D721Med (cell line): ENCODE data around the gene CEBPZ.
"Not testable (repeated sequence)": the region's sequence is repeated elsewhere in the genome, so short reads cannot be mapped to it uniquely, and the experiment has no call there.

ENCODE experiments used
- DNase-seq: peaks from one replicate; pipeline ENCODE4 v3.0.0; 2011; ENCODE audit warnings: low spot score; ENCODE audit not compliant: insufficient read length
- FAIRE-seq: peaks from 2 replicates; lab custom pipeline; 2011; peaks lifted over from hg19 to GRCh38; lab: Jason Lieb, UNC
- CTCF ChIP-seq: IDR thresholded peaks from 2 replicates; pipeline ENCODE4 v1.5.1; 2012; ENCODE audit warnings: mild to moderate bottlenecking, control low read depth; ENCODE audit not compliant: insufficient read depth; ENCODE audit errors: missing control alignments

Gene CEBPZ

GRCh38 chr2:37243435-37243834 lies 12.0 kb upstream of the CEBPZ start:
- no peak for DNase-seq
- no peak for TF ChIP-seq CTCF
- FAIRE-seq: no peak

- DNase-seq (no peak), FAIRE-seq (no peak)
- TF ChIP-seq CTCF: no peak
These were observed 936 bp upstream of the CEBPZ start for GRCh38 chr2:37232131-37232933.

- no peak for TF ChIP-seq CTCF
- FAIRE-seq: no peak
- no peak for DNase-seq
These were observed 815 bp downstream of the CEBPZ start for GRCh38 chr2:37230581-37230980.

- no peak for DNase-seq
- FAIRE-seq: no peak
- no peak for TF ChIP-seq CTCF
These were observed 2.6 kb downstream of the CEBPZ start for GRCh38 chr2:37228788-37229187.

GRCh38 chr2:37226863-37227262 lies 4.5 kb downstream of the CEBPZ start:
- TF ChIP-seq CTCF: no peak
- DNase-seq: no peak
- FAIRE-seq: no peak

GRCh38 chr2:37225129-37225528 lies 6.3 kb downstream of the CEBPZ start:
- not testable (repeated sequence) for FAIRE-seq

GRCh38 chr2:37224063-37224462 lies 7.3 kb downstream of the CEBPZ start:
- no peak for DNase-seq
- TF ChIP-seq CTCF: no peak
- FAIRE-seq: peak; percentile 74

More at GRCh38 chr2:37225129-37225528, 6.3 kb downstream of the CEBPZ start:
- not testable (repeated sequence) for DNase-seq
